ENCODE measurements around the gene CTNNA2.

GRCh38 chr2:79901161-79901560, 388.3 kb downstream of the CTNNA2 start:
- no peak for TF ChIP-seq GATA3 (IDR thresholded peaks at IDR 0.05; ENCODE audit: low read depth, low read length)
- TF ChIP-seq GATA2 (IDR thresholded peaks at IDR 0.05; ENCODE audit: low read depth, low read length), result no peak

All from SH-SY5Y (cell line).